ENCODE measurements around the gene DIABLO. TPM values are rescaled to one million over a fixed set of nuclear protein-coding genes. Genes with fewer than 3 reads are reported as not detected.

The DIABLO gene
- total and polyA plus RNA-seq, 4 donors = 37.5 to 46.8 (median 42.3) TPM

GRCh38 chr12:122250536-122250935 is 24.7 kb upstream of the DIABLO start:
- TF ChIP-seq CTCF (IDR thresholded peaks at IDR 0.05; ENCODE audit: control extremely low read depth, extremely low read depth) = no peak
- Histone ChIP-seq H3K4me1 (ENCODE audit: control insufficient read depth in 5 of 5, insufficient read depth in 5 of 5, low read length in 5 of 5) (no peaks in the 10 kb centered on the region), H3K27me3 (ENCODE audit: control insufficient read depth in 3 of 3, insufficient read depth in 3 of 3, low read length in 2 of 3) (no peaks in the 10 kb centered on the region), H3K4me3 (no peak overlapping the region), H3K9ac (ENCODE audit: insufficient read depth in 1 of 2, low read length in 2 of 2) (no peak overlapping the region), H3K36me3 (ENCODE audit: control insufficient read depth in 4 of 4, insufficient read depth in 4 of 4, low read length in 4 of 4) (peaks cover 5 to 16% (median 11%) of the 10 kb centered on the region in 4 donors), H3K9me3 (ENCODE audit: control insufficient read depth in 4 of 4, insufficient read depth in 3 of 4, low read length in 3 of 4) (no peaks in the 10 kb centered on the region), H3K27ac (ENCODE audit: low read depth in 1 of 2, low read length in 1 of 2) (no peak overlapping the region)
- WGBS, 2 donors = 95 to 98% methylated on average over 8 of the region's 8 CpGs
- DNase-seq (no peak), ATAC-seq (ENCODE audit: insufficient read depth, low FRiP score) (no peak)

- TF ChIP-seq CTCF (IDR thresholded peaks at IDR 0.05; ENCODE audit: control extremely low read depth, extremely low read depth) = no peak
- Histone ChIP-seq H3K4me1 (ENCODE audit: control insufficient read depth in 5 of 5, insufficient read depth in 5 of 5, low read length in 5 of 5) (no peaks in the 10 kb centered on the region), H3K36me3 (ENCODE audit: control insufficient read depth in 4 of 4, insufficient read depth in 4 of 4, low read length in 4 of 4) (peaks cover 5 to 16% (median 10%) of the 10 kb centered on the region in 4 donors), H3K9me3 (ENCODE audit: control insufficient read depth in 4 of 4, insufficient read depth in 3 of 4, low read length in 3 of 4) (no peaks in the 10 kb centered on the region), H3K27me3 (ENCODE audit: control insufficient read depth in 3 of 3, insufficient read depth in 3 of 3, low read length in 2 of 3) (no peaks in the 10 kb centered on the region), H3K27ac (ENCODE audit: low read depth in 1 of 2, low read length in 1 of 2) (no peak overlapping the region), H3K9ac (ENCODE audit: insufficient read depth in 1 of 2, low read length in 2 of 2) (no peak overlapping the region), H3K4me3 (no peak overlapping the region)
- 95 to 96% methylated on average over 6 of the region's 6 CpGs for WGBS, 2 donors
- ATAC-seq (ENCODE audit: insufficient read depth, low FRiP score) (no peak), DNase-seq (no peak)
Observed at GRCh38 chr12:122250047-122250446, 24.2 kb upstream of the DIABLO start.

GRCh38 chr12:122245553-122245952 is 19.7 kb upstream of the DIABLO start:
- WGBS, 2 donors = 96 to 97% methylated on average over 1 of the region's 1 CpG

More at GRCh38 chr12:122245553-122245952, 19.7 kb upstream of the DIABLO start:
- no peak for TF ChIP-seq CTCF (IDR thresholded peaks at IDR 0.05; ENCODE audit: control extremely low read depth, extremely low read depth)
- Histone ChIP-seq H3K27ac (ENCODE audit: low read depth in 1 of 2, low read length in 1 of 2) (no peak overlapping the region), H3K4me1 (ENCODE audit: control insufficient read depth in 5 of 5, insufficient read depth in 5 of 5, low read length in 5 of 5) (no peaks in the 10 kb centered on the region), H3K9me3 (ENCODE audit: control insufficient read depth in 4 of 4, insufficient read depth in 3 of 4, low read length in 3 of 4) (no peaks in the 10 kb centered on the region), H3K27me3 (ENCODE audit: control insufficient read depth in 3 of 3, insufficient read depth in 3 of 3, low read length in 2 of 3) (no peaks in the 10 kb centered on the region), H3K36me3 (ENCODE audit: control insufficient read depth in 4 of 4, insufficient read depth in 4 of 4, low read length in 4 of 4) (peaks cover 0 to 22% (median 9%) of the 10 kb centered on the region in 4 donors), H3K4me3 (no peak overlapping the region), H3K9ac (ENCODE audit: insufficient read depth in 1 of 2, low read length in 2 of 2) (no peak overlapping the region)
- DNase-seq (no peak), ATAC-seq (ENCODE audit: insufficient read depth, low FRiP score) (no peak)
